TTC549 (cell line): ENCODE data around the gene LMCD1.

ENCODE experiments used
- FAIRE-seq: peaks from 2 replicates; lab custom pipeline; 2012; peaks lifted over from hg19 to GRCh38; lab: Jason Lieb, UNC

LMCD1 gene

GRCh38 chr3:8484409-8485140, 17.0 kb upstream of the LMCD1 start:
- FAIRE-seq: no peak

GRCh38 chr3:8485141-8485870, 16.3 kb upstream of the LMCD1 start:
- no peak for FAIRE-seq

- FAIRE-seq: no peak
Measured at GRCh38 chr3:8485943-8486342, 15.7 kb upstream of the LMCD1 start.

GRCh38 chr3:8486434-8486833, 15.2 kb upstream of the LMCD1 start:
- no peak for FAIRE-seq

GRCh38 chr3:8486936-8487335, 14.7 kb upstream of the LMCD1 start:
- no peak for FAIRE-seq

- no peak for FAIRE-seq
Measured at GRCh38 chr3:8488411-8488810, 13.2 kb upstream of the LMCD1 start.

- FAIRE-seq: no peak
Measured at GRCh38 chr3:8488877-8489276, 12.7 kb upstream of the LMCD1 start.

- FAIRE-seq: no peak
Measured at GRCh38 chr3:8489278-8489792, 12.3 kb upstream of the LMCD1 start.

- FAIRE-seq: no peak
Measured at GRCh38 chr3:8490079-8490552, 11.5 kb upstream of the LMCD1 start.

GRCh38 chr3:8491271-8492144, 10.1 kb upstream of the LMCD1 start:
- no peak for FAIRE-seq

- no peak for FAIRE-seq
Measured at GRCh38 chr3:8492744-8493511, 8.7 kb upstream of the LMCD1 start.

- FAIRE-seq: no peak
Measured at GRCh38 chr3:8493744-8494143, 7.9 kb upstream of the LMCD1 start.

GRCh38 chr3:8494327-8494726, 7.3 kb upstream of the LMCD1 start:
- FAIRE-seq: no peak

GRCh38 chr3:8497582-8497981, 4.0 kb upstream of the LMCD1 start:
- FAIRE-seq: no peak

- no peak for FAIRE-seq
Measured at GRCh38 chr3:8499181-8499611, 2.4 kb upstream of the LMCD1 start.

- no peak for FAIRE-seq
Measured at GRCh38 chr3:8500319-8500988, 1.2 kb upstream of the LMCD1 start.

GRCh38 chr3:8500989-8501370, 643 bp upstream of the LMCD1 start:
- FAIRE-seq: no peak

- FAIRE-seq: no peak
Measured at GRCh38 chr3:8503461-8503860, 1.8 kb downstream of the LMCD1 start.

- FAIRE-seq: no peak
Measured at GRCh38 chr3:8503871-8504610, 2.4 kb downstream of the LMCD1 start.

- FAIRE-seq: no peak
Measured at GRCh38 chr3:8504611-8504973, 3.0 kb downstream of the LMCD1 start.

GRCh38 chr3:8505621-8506020, 4.0 kb downstream of the LMCD1 start:
- FAIRE-seq: no peak
